Endothelial cell of umbilical vein (primary cell): ENCODE results near the gene TMEM184B. TPM values are rescaled to one million over a fixed set of nuclear protein-coding genes. Genes with fewer than 3 reads are reported as not detected.

Experiments
- BruUV-seq: library from RNA; stranded (reverse); fragments of 400-500 nt; replicated peaks from 2 replicates; lab custom pipeline; 2021; lab: Mats Ljungman, UMichigan
- CTCF ChIA-PET: fragments of 300-600, 350-600 bp; sonication (Branson Sonifier 250); formaldehyde crosslinking; loops from one replicate; lab custom pipeline; 2021; ENCODE audit warnings: antibody characterized with exemption, inconsistent platforms; lab: Charles Lee
- POLR2A ChIA-PET: fragments of 300-600, 350-600 bp; sonication (Branson Sonifier 250); formaldehyde crosslinking; loops from one replicate; lab custom pipeline; 2021; ENCODE audit warnings: antibody characterized with exemption, inconsistent platforms; lab: Charles Lee
- DNase-seq: peaks from one replicate; pipeline ENCODE4 v3.0.0-alpha.2; 2011; ENCODE audit warnings: low read depth, low spot score
- FAIRE-seq: peaks from 2 replicates; lab custom pipeline; 2011; peaks lifted over from hg19 to GRCh38; lab: Jason Lieb, UNC
- H2AFZ ChIP-seq: 2 replicates; pipeline ENCODE4 v1.6.0; 2012; ENCODE audit warnings: low read depth, low read length, control low read depth, inconsistent platforms
- H3K27ac ChIP-seq: 2 replicates; pipeline ENCODE4 v1.5.1; 2011; ENCODE audit warnings: low read depth, mild to moderate bottlenecking, control low read depth, low read length, moderate library complexity; ENCODE audit not compliant: insufficient read depth
- H3K27me3 ChIP-seq, 2 experiments: 2 replicates each; pipeline versions ENCODE4 v1.6.0 to v1.6.1; 2011; ENCODE audit warnings: low read length in 2 of 2, mixed read lengths in 1 of 2; ENCODE audit not compliant: control insufficient read depth in 2 of 2, insufficient read depth in 2 of 2
- H3K36me3 ChIP-seq, 2 experiments: 2 replicates in 1 of 2; 3 replicates in 1 of 2; pipeline ENCODE4 v1.5.1; 2011; ENCODE audit warnings: low read length in 2 of 2, mild to moderate bottlenecking in 1 of 2, moderate library complexity in 1 of 2; ENCODE audit not compliant: control insufficient read depth in 2 of 2, insufficient read depth in 2 of 2; ENCODE audit errors: extremely low read depth in 1 of 2
- H3K4me1 ChIP-seq: 3 replicates; pipeline ENCODE4 v1.5.1; 2011; ENCODE audit warnings: mild to moderate bottlenecking, low read length; ENCODE audit not compliant: control insufficient read depth, insufficient read depth; ENCODE audit errors: extremely low read depth
- H3K4me2 ChIP-seq: 2 replicates; pipeline ENCODE4 v1.6.1; 2011; ENCODE audit warnings: low read length, control low read depth, mixed read lengths; ENCODE audit not compliant: insufficient read depth
- H3K4me3 ChIP-seq, 3 experiments: fragments of 200-600 bp in 1 of 3; sonication (generic), shearing (Covaris generic) in 1 of 3; replicated peaks in 1 of 3; 2 replicates each; pipeline ENCODE4 v1.5.1; 2011 to 2016; ENCODE audit warnings: control low read depth in 3 of 3, low read length in 3 of 3, mild to moderate bottlenecking in 2 of 3, inconsistent platforms in 1 of 3, low read depth in 1 of 3, moderate library complexity in 1 of 3; ENCODE audit not compliant: insufficient read depth in 1 of 3
- H3K79me2 ChIP-seq: 2 replicates; pipeline ENCODE4 v1.6.0; 2012; ENCODE audit warnings: low read length, inconsistent platforms; ENCODE audit not compliant: control insufficient read depth, insufficient read depth
- H3K9ac ChIP-seq: replicated peaks from 2 replicates; pipeline ENCODE3; 2011; ENCODE audit warnings: low read length, control low read depth; ENCODE audit not compliant: insufficient read depth; ENCODE audit errors: extremely low read depth
- H3K9me1 ChIP-seq: replicated peaks from 3 replicates; pipeline ENCODE4 v1.6.0; 2011; ENCODE audit warnings: mild to moderate bottlenecking, low read length; ENCODE audit not compliant: control insufficient read depth, insufficient read depth; ENCODE audit errors: extremely low read depth
- H3K9me3 ChIP-seq: replicated peaks from 2 replicates; pipeline ENCODE4 v1.5.1; 2012; ENCODE audit warnings: low read length, inconsistent platforms; ENCODE audit not compliant: control insufficient read depth, insufficient read depth
- H4K20me1 ChIP-seq: replicated peaks from 2 replicates; pipeline ENCODE3; 2011; ENCODE audit warnings: mild to moderate bottlenecking, low read length; ENCODE audit not compliant: control insufficient read depth, insufficient read depth; ENCODE audit errors: extremely low read depth
- CTCF ChIP-seq, 2 donors: IDR thresholded peaks; 1 replicate in 1 of 2; 2 replicates in 1 of 2; pipeline ENCODE4 v1.5.1; 2011; ENCODE audit warnings: low read length in 2 of 2, mild to moderate bottlenecking in 2 of 2, moderate library complexity in 2 of 2, control low read depth in 1 of 2, inconsistent platforms in 1 of 2, low read depth in 1 of 2; ENCODE audit not compliant: insufficient read depth in 1 of 2; ENCODE audit errors: extremely low read depth in 1 of 2
- EZH2 ChIP-seq: IDR thresholded peaks from 2 replicates; pipeline ENCODE4 v1.6.1; 2012; ENCODE audit warnings: borderline replicate concordance, low read depth, mild to moderate bottlenecking, moderate library complexity, low read length, inconsistent platforms; ENCODE audit not compliant: severe bottlenecking
- FOS ChIP-seq: IDR thresholded peaks from 2 replicates; pipeline ENCODE4 v1.6.1; 2011; ENCODE audit warnings: mild to moderate bottlenecking, low read length, moderate library complexity, borderline replicate concordance; ENCODE audit not compliant: insufficient read depth
- GATA2 ChIP-seq: IDR thresholded peaks from 2 replicates; pipeline ENCODE4 v1.7.0; 2011; ENCODE audit warnings: low read depth, mild to moderate bottlenecking, moderate library complexity, mixed read lengths, low read length; ENCODE audit not compliant: insufficient read length, insufficient read depth
- JUN ChIP-seq: IDR thresholded peaks from 2 replicates; pipeline ENCODE4 v1.6.1; 2011; ENCODE audit warnings: borderline replicate concordance, low read depth; ENCODE audit not compliant: insufficient read length, insufficient read depth
- MAX ChIP-seq: IDR thresholded peaks from 2 replicates; pipeline ENCODE4 v1.6.1; 2011; ENCODE audit not compliant: insufficient read depth, insufficient read length
- MYC ChIP-seq: IDR thresholded peaks from one replicate; pipeline ENCODE4 v1.6.1; 2011; ENCODE audit warnings: mild to moderate bottlenecking, low read depth, low read length
- POLR2A ChIP-seq: IDR thresholded peaks from 2 replicates; pipeline ENCODE4 v1.6.1; 2012; ENCODE audit warnings: low read depth, mild to moderate bottlenecking, control low read depth, low read length
- POLR2AphosphoS5 ChIP-seq: IDR thresholded peaks from 2 replicates; pipeline ENCODE4 v1.6.1; 2012; ENCODE audit warnings: low read depth, mild to moderate bottlenecking, control low read depth, low read length, moderate library complexity; ENCODE audit not compliant: insufficient read depth
- dilution Hi-C: fragments of 300-500 bp; cut with MboI; formaldehyde crosslinking; loops from one replicate; pipeline ENCODE4 v1.15.0; 2019; ENCODE audit warnings: low sequenced_read_pairs; ENCODE audit not compliant: extremely low pct_ligation_motif_present
- intact Hi-C: fragments of 100-400 bp; cut with micrococcal nuclease; formaldehyde crosslinking; loops from one replicate; pipeline ENCODE4 v1.10.0; 2022
- polyA plus RNA-seq, 4 experiments: library from polyadenylated mRNA; depleted of rRNA in 3 of 4; stranded (reverse) in 3 of 4; unstranded in 1 of 4; fragments of >200 nt; gene quantifications; 2 replicates each; pipeline versions ENCODE4 v1.2.1 to v1.2.3, GENCODE V29; 2011 to 2012; ENCODE audit warnings: missing spikeins in 1 of 4
- total RNA-seq: library from RNA; stranded (reverse); gene quantifications from 2 replicates; pipeline ENCODE4 v1.2.3, GENCODE V29; 2021

Gene TMEM184B
- total and polyA plus RNA-seq, 2 donors (not counting 3 experiments of a cell fraction or from before 2014, with no cell fraction given), result 72.5 to 96.6 TPM

- peaks cover 60% of the 10 kb centered on the region for H3K79me2 ChIP-seq
- H3K27me3 ChIP-seq, result peaks cover 0 to under 1% of the 10 kb centered on the region in 2 experiments
- peaks cover 0 to 1% of the 10 kb centered on the region in 2 experiments for H3K36me3 ChIP-seq
- intact Hi-C loops (loop anchor here (5.0 kb wide), 2 partner anchors 34 to 41 kb away; no protein-coding TSS in a partner anchor), dilution Hi-C loops (no loop called here)
- ChIA-PET CTCF (interaction anchor here (0.7 to 1.3 kb wide), 6 partner anchors 9 to 174 kb away, joined by 3 to 5 read pairs (median 4); no protein-coding TSS in a partner anchor), POLR2A (no interaction called here)
- no peak overlapping the region for H2AFZ ChIP-seq
- H3K27ac ChIP-seq, result no peak overlapping the region
- H3K9me3 ChIP-seq, result no peaks in the 10 kb centered on the region
- no peaks in the 10 kb centered on the region for H3K9me1 ChIP-seq
- H3K4me3 ChIP-seq, result no peak overlapping the region
- H3K4me1 ChIP-seq, result peaks cover 24% of the 10 kb centered on the region
- peak overlapping the region; percentile 0 for H3K4me2 ChIP-seq
- no peaks in the 10 kb centered on the region for H4K20me1 ChIP-seq
- TF ChIP-seq EZH2 (no peak), MAX (no peak), CTCF (IDR thresholded peaks at IDR 0.05; ENCODE audit: extremely low read depth in 1 of 2, insufficient read depth in 1 of 2, low read depth in 1 of 2, low read length in 2 of 2) (no peak), GATA2 (no peak), JUN (no peak), POLR2A (no peak), POLR2AphosphoS5 (no peak), FOS (no peak), MYC (no peak)
- DNase-seq (no peak), FAIRE-seq (no peak)
- no peak overlapping the region for H3K9ac ChIP-seq
- no TSS peak for BruUV-seq
Measured at GRCh38 chr22:38271101-38271500, 1.7 kb downstream of the TMEM184B start.
